HS-5 (cell line): Measurements from ENCODE around the gene GHITM.
"Not testable (repeated sequence)": the region's sequence is repeated elsewhere in the genome, so short reads cannot be mapped to it uniquely, and the experiment has no call there.

Experiments used
- DNase-seq: peaks from one replicate; pipeline ENCODE4 v3.0.0-alpha.2; 2012; ENCODE audit warnings: low read depth

GHITM gene

DNA sequence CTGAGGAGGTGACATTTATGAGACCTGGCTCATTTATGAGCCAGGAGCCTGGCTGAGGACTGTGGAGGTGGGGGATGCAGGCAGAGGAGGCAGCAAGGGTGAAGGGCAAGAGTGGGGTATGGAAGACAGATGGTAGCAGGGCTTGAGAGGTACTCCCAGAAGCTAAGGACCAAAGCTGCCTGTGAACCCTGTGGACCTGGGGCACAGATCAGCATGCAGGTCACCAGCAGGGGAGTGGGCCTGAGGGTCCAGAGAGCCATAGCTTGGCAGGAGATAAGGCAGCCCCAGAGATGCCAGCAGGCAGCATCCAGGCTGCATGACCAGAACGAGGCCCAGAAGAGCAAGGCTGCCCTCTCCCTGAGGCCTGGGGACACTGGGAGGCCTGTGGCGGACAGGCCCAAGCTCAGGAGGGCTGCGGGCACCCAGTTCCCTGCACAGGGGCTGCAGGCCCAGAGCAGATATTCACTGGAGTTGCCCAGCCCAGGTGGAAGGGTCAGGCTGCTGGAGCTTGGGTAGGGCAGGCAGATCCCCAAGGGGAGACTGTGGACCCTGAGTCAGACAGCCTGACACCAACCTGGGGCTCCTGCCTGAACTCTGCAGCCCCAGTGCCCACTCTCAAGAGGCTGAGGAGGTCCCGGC is 37.6 kb downstream of the GHITM start:
- no peak for DNase-seq

DNA sequence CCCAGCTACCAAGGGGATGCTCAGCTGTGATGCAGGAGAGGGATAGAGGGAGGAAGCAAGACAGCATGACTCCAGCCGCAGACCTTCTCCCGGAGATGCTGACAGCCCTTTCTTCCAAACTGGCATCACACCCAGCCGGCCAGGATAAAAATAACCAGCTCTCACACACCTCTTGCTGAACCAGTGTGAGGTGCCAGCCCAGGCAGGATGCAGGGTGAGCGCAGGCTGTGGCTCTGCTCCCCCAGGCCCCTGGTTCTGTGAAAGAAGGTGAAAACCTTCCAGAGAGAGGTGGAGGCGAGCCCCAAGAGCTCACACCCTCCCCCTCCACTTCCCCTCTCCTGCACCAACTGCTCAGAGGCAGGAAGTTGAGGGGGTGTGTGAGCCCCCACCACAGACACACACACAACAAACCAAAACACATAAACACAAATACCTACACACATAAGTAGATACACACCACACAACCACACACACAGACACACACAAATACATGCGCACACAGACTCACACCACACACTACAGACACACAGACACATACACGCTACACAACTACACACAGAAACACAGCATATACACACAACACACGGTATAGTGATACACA is 38.3 kb downstream of the GHITM start:
- DNase-seq = no peak

DNA sequence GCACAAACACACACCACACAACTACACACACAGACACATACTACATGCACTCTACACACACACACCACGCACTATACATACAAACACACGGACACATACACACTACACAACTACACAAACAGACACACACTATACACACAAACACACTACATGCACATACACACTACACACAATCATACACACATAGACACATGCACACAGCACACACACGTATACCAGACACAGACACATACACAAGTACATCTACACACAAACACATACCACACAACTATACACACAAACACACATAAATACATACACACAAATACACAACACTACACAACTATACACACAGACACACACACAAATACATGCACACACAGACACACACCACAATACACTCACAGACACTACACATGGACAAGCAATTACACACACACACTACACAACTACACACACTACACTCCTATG is 38.9 kb downstream of the GHITM start:
- no peak for DNase-seq

DNA sequence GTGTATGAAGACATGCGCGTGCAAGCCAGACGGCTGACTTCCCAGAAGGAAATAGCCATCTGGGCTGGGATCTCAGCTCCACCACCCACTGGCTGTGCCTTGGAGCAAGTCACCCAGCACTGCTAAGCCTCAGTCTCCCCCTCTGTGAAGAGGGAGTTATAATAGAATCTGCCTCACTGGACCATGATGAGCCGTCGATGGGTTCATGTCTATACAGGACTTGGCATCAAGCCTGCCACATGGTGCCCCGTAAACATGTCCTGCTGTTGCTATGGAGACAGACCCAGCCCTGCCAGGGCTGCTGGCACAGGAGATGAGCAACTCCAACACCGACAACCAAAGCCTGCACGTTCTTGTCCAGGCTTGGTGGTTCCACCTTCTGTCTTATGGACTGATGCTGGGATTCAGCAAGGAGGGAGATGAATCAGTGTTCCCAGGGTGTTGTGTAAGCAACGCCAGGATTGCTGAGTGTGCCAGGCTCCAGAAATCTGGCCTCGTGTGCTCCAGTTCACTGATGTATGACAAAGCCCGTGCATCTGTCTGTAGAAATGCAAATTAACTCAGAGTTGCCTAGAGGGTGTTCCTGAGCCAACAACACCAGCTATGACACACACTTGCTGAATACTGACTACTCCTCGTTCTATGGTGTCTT is 39.9 kb downstream of the GHITM start:
- DNase-seq = peak; percentile 43

DNA sequence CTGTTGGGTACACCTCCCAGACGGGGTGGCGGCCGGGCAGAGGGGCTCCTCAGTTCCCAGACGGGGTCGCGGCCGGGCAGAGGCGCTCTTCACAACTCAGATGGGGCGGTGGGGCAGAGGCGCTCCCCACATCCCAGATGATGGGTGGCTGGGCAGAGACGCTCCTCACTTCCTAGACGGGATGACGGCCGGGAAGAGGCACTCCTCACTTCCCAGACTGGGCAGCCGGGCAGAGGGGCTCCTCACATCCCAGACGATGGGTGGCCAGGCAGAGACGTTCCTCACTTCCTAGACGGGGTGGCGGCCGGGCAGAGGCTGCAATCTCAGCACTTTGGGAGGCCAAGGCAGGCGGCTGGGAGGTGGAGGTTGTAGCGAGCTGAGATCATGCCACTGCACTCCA is 41.1 kb downstream of the GHITM start:
- DNase-seq = not testable (repeated sequence)

DNA sequence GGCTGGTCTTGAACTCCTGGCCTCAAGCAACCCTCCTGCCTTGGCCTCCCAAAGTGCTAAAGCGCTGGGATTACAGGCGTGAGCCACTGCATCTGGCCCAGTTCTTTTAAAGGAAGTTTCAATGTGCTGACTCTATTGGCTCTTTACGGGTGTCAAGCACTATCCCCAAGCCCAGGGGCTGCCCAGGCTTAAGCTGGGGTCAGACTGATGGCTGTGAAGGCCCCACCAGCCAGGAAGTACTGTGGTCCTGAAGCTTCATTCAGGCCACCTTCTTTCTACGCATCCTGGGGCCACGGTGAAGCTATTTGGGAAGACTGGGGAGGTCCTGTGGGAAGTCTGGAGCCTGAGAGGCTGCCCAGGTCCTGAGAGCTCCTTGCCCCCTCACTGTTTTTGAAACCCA is 42.3 kb downstream of the GHITM start:
- DNase-seq = no peak

DNA sequence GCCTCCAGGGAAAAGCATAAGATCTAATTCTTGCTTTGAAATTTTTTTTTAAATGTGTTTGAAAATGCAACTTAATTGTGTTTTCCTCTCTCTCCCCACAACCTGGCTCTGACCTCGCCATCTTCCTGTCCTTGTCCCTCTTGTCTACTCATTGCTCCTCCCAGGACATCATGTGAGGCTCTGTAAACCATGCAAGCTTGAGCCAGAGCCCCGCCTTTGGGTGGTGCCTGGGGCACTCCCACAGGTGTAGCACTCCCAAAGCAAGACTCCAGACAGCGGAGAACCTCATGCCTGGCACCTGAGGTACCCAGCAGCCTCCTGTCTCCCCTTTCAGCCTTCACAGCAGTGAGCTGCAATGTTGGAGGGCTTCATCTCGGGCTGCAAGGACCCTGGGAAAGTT is 45.2 kb downstream of the GHITM start:
- DNase-seq = no peak

DNA sequence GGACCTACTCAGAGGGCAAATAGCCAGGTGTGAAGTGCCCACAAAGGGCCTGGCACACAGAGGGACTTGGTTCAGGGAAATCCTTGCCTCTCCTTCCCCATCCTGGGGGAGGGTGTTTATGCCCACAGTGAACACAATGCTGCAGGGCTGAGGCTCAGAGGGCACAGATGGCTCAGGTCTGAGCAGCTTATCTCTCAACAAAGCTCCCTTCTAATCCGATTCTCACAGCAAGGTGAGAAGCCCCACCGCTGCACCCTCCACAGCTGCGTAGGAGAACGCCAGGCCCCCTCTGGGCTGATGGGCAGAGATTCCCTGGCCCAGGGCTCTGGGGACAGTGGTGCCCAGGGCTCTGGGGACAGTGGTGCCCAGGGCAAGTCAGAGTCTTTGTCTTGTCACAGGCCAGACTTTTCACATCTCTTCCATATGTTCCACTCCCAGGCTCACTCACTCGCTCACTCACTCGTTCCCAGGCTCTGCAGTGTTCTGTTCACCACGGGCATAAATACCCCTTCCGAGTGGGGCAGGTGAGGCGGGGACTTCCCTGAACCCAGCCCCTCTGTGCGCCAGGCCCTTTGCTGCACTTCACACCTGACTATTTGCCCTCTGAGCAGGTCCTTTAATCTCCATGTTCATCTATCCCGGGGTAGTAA is 46.3 kb downstream of the GHITM start:
- no peak for DNase-seq

DNA sequence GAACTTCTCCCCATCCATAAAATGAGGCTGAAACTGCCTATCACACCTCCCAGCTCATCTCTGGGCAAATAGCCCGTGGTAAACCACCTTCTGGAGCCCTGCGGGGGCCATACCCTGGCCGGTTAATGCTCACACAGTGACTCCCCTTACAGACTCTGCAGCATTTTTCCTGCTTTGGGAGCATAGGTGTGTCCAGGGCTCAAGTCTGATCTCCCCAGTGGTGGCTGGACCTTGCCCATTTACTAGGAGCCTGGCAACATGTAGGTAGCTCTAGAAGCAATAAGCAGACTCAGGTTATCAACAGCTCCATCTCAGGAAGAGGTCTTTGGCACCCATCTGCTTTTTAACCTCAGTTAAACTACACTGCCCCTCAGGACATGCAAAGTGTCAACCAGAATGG is 49.5 kb downstream of the GHITM start:
- DNase-seq = no peak

DNA sequence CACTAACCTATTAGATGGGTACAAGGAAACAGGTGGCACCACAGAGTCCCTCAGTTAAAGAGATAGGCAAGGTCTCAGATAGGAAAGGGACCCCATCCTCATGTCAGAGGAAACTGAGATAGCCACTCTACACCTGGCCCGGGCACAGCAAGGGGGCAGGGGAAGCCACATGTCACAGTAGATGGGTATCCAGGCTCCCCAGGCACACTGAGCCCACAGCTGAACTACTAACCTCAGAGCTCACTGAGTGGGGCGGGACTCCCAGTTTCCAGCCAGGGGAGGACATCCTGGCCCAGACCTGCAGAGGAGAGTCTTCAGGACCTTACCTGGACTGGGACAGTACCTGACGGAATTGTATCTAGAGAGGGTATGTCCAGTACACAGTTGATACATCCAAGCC is 51.3 kb downstream of the GHITM start:
- no peak for DNase-seq

DNA sequence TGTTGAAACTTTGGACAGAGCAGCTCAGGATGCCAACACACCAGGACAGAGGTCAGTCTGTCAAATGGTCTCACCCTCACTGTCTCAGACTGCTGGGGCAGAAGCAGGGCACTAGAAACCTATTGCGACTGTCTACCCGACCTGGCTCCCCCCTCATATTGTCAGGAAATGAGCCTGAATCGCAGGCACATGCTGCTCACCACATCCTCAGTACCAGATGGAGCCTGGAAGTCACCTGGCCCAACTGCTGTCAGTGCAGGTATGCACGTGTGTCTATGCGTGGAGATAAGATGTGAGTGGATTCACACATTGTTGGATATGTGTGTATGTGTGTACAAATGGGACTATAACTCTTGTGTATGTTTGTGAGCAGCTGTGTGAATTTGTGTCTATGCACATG is 51.8 kb downstream of the GHITM start:
- DNase-seq = no peak

DNA sequence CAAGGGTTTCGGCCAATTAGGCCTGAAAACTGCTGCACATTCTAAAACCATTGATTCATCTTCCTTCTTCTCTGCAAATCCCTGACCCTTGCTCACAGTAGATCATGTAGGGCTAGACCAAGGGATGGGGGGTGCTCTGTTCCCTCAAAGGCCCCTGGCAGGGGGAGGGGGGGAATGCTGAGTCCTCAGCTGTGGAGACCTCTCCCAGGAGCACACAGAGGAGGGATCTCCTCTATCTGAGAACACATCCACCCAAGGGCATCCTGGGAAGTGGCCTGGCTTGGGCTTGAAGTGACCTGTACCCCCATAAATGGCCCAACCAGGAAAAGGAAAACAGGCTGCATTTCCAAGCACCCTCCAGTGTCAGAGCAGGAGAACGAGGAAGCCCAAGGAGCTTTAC is 54.0 kb downstream of the GHITM start:
- no peak for DNase-seq

DNA sequence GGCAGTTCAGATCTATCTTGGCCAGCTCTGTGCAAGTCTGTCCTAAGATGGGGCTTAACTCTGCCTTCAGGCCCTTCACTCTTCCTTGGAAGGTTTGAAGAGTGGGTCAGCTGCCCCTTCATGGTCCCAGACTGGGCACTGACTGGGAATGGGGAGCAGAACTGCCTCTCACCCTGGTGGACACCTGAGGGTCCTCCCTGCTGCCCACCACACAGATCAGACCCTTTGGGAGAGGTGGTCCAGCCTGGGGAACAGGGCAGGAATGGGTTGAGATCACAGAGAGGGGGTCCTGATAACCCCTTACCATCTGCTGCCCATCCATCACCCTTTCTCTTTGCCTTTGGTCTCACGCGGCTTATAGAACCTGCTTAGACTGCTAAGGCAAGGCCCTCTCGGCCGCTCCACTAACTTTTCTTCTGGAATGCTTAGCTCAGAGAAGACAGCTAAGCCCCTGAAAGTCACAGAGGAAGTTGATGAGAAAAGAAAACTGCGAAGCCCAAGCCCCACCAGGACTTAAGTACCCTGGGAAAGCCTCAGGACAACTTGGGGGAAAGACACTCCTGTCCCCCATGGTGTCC is 54.6 kb downstream of the GHITM start:
- DNase-seq = no peak

DNA sequence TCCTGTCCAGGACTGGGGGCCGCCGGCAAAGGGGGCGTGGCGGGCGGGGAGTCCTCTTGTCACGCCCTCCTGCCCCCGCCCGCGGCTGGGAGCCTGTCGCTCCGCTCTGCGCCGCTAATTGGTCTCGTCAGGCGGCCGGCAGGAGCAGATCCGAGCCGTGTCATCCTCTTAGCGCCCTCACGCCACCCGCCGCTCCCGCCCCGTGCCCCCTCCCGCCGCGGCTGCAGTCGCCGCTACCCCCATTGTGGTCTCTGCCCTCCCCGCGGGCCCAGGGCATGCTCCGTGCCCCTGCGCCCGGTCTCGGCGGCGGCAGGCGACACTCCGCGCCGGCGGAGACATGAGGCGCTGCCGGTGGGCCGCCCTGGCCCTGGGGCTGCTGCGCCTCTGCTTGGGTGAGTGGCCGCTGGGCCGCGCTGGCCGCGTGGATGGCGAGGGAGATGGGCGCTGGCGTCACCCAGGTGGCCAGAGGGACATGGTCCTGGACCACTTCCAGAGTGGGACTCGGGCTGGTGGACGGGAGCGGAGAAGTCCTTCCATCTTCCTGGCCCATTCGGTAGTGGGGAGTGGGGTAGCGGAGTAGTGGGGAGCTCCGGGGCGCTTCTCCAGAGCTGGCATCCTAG is 55.2 kb downstream of the GHITM start, which contains the start of gene CDHR1:
TSS of gene CDHR1 (plus strand) at position 114 of the 620 bp plus-strand sequence. CDS start at position 338, 224 bp downstream.
- DNase-seq = no peak

DNA sequence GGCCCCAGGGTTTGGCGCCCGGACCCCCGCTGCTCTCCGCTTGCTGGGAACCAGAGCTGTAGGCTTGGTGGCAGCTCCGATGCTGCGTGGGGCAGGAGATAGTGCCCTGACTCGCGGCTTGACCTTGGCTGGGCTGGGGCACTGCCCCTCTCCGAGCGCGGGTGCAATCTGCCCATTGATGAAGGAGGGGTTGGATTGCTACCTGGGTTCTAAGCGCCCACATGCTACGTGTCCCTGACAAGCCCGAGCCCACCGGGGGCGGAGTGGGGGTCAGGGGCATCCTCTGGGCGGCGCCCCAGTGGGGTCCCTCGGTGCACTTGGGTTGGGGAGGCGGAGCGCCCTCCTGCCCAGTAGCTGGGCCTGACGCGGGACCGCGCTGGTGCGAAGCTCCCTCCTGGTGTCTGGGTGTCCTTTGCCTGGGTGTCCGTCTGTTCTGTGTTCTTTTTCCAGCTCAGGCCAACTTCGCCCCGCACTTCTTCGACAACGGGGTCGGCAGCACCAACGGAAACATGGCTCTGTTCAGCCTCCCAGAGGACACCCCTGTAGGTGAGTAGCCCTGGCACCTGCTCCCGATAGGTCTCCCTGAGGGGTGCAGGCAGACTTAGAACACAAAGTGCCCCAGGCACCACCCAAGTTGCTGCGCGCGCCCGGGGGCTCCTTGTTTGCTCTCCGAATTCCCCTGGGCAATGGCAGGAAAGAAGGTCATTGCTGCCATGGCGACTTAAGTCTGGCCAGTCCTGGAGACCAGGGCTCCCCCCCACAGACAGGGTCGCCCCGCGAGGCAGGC is 55.9 kb downstream of the GHITM start:
- DNase-seq = no peak

DNA sequence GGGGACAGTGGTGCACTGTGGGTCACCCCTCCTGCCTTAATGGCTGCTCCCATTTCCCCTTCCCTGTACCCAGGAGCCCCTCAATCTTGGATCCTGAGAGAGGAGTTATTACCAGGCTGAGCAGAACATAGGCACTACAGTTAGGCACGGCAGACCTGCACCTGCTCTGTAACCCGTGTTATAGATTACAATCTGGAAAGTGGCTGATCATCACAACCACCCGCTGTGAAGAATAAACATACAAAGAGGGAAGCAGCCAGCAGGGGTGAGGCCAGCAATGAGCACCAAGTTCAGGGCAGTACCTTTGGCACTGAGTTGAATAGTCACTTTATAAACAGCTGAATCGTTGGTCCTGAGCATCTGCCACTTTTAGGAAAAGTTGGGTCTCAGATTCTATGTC is 56.8 kb downstream of the GHITM start:
- no peak for DNase-seq

DNA sequence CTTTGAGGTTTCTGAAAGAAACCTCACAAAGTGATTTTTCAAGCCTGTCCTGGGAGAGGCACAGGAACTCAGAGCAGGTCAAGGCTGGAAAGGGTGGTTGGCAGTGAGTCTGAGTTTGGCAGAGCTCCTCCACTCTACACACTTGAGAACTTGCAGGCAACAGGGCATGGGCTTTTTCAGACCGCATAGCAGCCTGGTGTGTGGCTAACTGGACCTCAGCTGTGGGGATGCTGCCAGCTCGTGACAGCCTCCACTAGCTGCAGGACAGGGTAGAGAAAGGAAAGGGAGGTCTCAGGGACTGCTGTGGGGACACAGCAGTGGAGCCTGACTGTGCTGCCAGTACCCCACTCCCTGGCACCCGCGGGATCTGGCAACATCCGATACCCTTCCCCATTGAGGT is 57.6 kb downstream of the GHITM start:
- no peak for DNase-seq

DNA sequence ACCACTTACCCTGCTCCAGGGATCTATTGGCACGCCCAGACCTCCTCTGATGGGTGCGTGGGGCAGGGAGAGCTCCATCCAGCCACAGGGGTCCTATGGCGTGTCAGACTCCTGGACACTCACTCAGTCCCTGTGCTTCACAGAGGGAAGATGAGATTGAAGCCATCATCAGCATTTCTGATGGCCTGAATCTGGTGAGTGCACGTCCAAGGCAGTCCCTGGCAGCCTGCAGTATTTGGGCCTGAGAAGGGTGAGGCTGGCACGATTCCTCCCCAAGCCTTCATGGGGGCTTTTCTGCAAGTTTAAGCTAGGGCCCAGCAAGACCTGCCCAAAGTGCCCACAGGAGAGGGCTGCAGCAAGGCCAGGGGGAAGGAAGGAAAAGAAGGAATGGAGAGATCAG is 58.3 kb downstream of the GHITM start:
- no peak for DNase-seq

DNA sequence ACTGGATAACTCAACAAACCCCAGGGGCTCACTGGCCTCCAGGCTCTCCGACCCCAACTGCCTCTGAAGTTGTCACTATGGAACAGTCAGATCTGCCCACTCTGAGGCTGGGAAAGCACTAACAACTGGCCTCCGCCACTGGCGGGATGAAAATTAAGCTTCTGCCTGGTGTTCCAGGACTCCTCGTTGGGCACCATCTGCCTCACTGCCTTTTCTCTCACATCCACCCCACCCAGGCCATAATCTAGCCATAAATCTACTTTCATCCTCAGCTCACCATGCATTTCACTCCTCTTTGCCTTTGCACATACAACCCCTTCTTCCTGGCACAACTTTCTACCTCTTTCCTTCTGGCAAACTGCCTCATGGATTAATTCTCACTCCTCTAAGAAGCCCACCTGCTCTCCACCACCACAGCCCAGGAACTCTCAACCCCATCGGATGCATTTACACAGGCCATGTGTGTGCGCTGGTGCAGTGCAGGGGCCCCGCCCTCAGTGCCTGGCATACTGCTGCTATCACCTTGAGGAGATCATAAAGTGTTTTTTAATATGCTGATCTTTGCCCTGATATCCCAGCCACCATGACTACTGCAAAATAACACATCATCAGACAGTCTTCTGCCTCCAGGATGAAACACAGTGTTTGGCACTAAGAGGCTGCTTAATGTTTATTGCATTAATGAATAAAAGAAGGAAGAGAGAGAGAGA is 59.1 kb downstream of the GHITM start:
- no peak for DNase-seq

DNA sequence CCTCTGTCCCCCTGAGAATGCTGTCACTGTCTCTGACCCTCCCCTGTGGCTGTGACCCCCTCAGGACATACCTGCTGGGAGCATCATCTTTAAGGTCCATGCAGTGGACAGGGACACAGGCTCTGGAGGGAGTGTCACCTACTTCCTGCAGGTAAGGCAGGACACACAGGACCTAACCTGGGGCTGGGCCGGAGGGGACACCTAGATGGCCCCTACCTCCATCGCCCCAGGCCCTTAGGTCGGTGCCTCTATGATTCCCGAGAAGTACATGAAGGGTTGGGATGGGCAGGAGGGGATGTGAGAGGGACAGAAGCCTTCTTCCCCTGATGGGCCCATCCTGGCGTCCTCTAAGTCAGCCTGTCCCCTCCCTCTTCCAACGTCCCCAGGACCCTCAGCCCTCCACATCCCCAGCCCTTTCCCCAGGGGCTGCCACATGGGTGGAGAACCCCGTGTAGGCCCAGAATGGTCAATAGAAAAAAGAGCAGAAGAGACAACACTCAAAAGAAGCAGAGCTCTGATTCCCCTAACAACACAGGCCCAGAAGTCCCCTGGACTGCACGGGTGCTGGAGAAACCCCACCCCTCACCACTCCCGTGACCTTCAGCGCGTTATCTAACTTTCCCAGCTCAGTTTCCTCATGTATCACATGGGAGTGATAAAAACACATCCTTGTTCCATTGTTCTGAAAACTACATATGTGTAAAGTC is 61.4 kb downstream of the GHITM start:
- no peak for DNase-seq
